GM21737 (cell line): ENCODE measurements around the gene TBPL1.
"Not testable (repeated sequence)": the region's sequence is repeated elsewhere in the genome, so short reads cannot be mapped to it uniquely, and the experiment has no call there.

Experiments used
- ATAC-seq: cut with Tn5 transposase; IDR thresholded peaks from one replicate; pipeline ENCODE4 v1.9.1; 2021; ENCODE audit warnings: mild to moderate bottlenecking, moderate library complexity; ENCODE audit not compliant: unreplicated experiment

The TBPL1 gene

DNA sequence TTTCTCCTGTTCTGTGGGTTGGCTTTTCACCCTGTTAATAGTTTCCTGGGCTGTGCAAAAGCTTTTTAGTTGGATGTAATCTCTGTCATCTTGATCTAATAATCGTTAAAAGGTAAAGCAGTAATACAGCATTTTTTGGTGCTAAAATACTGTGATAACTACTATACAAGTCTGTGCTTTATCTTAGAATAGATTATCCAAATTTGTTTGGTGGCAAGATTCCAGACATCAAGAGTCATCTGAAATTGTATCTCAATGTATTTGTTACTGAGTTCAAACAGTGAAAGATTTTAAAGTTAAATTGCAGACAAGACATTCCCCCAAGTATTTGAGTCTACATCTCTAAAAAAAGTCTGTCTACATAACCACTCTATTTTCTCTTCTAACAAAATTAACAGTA is 18.8 kb downstream of the TBPL1 start:
- ATAC-seq: no peak

GRCh38 chr6:133972388-133972787 is 19.4 kb downstream of the TBPL1 start:
- no peak for ATAC-seq

DNA sequence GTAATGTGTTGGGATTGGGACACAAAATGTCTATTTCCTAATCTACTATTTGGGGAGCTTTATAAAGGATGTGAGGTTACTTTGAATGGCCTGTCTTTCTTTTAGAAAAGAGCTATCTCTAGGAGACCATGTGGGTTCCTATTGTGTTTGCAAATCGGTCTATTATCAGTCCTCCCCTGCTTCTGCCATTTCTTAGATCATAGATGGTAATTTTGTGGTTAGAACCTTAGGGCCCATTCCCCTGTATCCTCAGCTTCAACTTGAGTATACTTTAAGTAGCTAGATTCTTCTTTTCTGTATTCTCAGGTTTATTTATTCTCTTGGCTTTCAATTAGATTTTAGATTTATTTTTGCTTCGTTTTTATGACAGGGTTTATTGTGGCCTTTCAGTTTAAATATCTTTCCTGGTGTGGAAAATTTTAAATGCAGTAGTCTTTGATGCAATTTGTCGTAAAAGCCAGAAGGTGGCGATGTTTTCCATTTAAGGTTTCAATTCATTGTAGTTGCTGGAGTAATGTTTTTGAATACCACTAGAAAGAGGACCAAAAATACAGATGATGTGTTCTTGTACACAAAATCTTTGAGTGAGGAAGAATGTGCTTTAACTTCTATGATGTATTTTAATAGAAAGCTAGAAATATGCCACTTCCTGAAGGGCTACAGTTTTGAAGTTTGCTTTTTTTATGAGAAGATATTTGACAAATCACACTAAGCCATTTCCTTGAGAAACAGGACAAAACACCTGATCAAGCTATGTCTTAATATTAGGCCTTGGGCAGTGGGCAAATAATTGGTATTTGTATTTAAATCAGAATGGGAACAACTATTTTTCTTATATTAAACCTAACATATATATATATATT is 20.3 kb downstream of the TBPL1 start:
- ATAC-seq: no peak

- no peak for ATAC-seq
Observed at GRCh38 chr6:133977983-133978895, 25.2 kb downstream of the TBPL1 start.

DNA sequence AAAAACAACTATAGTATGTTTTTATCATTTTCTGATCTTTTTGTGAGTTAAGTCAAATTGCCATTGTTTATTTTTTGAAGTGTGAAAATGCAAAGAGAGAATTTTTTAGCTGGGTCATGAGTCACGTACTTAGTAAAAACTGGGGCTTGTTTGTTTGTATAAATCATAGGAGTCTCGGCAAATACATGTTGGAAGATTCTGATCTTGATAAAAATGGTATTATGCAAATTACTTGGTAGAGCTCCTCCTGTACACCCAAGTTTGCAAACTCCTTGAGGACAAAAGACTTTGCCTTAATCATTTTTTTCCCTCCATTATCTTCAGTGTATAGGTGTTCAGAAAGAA is 25.8 kb downstream of the TBPL1 start:
- no peak for ATAC-seq

GRCh38 chr6:133979269-133979963 is 26.4 kb downstream of the TBPL1 start:
- not testable (repeated sequence) for ATAC-seq

- no peak for ATAC-seq
Observed at GRCh38 chr6:133980168-133980567, 27.1 kb downstream of the TBPL1 start.

DNA sequence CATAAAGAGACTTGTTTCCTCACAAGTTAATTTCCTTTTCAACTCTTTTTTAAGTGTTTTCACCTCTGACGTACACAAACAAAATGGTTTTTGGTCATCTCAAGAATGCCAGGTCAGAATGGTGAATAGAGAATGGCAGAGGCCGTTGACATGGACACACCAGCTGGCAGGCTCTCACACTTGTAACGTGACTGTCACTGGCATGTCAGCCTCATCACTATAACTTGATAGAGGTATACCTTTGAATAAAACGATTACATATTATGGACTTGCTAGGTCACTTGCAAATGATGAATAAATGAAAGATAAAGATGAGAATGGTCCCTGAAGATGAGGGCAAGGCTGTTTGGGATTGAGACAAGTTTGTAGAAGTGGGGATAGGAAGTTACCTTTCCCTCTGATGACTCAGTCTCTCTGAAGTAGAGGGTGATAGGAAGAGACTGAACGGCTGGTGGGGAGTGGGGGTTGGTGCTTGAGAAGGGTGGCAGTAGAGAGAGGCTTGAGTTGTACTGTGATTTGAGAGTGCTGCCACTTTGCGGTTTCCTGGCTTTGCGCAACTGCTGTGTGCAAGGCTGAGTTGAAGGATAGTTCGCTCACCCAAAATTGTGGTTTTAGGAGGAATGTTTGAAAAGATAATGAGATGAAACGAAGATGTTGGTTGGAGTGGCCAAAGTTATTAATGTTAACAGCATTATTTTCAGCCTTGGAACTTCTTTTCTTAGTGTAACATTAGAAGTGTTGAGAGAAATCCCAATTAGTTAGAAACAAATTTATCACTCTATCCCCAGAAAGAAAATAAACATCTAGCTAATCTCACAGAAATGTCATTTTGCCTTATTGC is 30.3 kb downstream of the TBPL1 start:
- no peak for ATAC-seq

DNA sequence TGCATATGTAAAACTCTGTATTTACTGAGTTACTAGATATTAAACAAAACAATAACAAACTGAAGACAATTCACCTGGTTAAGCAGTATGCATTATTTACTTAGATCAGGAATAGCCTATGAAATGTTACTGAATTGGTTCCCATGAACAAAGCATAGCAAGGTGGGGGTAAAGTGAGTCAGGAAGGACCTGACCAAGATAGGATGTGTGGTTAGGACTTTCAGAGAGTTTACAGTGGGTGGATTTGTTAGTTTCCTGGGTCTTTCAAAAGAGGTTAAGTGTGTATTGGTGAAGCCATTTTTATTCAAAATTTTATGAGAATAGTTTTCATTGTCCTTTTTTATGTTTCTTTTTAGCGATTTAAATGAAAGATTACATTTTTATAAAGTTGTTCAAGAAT is 32.9 kb downstream of the TBPL1 start:
- no peak for ATAC-seq

GRCh38 chr6:133986942-133987341 is 33.9 kb downstream of the TBPL1 start:
- no peak for ATAC-seq

DNA sequence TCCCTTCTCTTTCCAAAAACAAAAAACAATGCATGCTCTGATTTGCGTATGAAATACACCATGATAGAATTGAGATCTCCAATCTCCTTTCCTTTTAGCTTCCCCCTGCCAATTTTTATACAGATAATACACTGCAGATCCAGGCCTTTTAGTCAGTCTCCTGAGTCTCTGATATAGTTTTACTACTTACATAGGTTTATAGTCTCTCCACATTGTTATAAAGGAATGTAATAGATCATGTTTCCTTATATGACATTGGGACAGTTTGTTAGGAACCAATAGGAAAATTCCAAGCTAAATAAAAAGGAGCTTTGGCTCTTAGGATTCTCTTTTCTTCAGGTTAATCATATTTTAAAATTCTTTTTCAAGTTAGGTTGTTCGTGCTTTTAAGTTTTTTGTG is 36.5 kb downstream of the TBPL1 start:
- ATAC-seq: no peak

- no peak for ATAC-seq
Observed at GRCh38 chr6:133990321-133990720, 37.3 kb downstream of the TBPL1 start.

GRCh38 chr6:133991096-133991593 is 38.1 kb downstream of the TBPL1 start:
- ATAC-seq: no peak

DNA sequence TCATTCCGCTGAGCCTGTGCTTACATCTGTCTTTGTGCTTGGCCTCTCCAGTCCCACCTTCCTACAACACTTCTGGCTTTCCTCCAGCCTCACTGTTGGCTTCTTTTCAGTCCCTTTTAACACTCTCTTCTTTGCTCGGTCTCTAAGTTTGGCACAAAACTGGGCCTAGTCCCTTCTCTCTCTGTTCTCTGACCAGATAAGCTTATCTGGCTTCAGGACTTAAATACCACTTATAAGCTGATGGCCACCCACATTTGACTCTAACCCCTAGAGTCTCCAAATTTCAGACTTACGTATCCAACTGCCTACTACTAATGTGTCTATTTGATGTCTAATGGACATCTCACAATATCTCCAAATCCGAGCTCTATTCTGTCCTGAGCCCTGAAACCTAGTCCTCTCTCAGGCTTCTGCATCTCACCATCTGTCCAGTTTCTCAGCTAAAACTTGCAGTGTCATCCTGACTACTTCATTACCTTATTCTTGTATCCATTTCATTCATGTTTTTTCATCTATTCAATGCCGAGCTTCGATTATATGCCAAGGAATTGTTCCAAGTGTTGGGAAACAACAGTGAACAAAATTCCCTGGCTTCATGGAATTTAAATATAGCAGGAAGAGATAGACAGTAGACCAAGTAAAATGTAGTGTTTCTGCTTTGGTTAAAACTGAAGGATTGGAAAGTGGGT is 40.1 kb downstream of the TBPL1 start:
- ATAC-seq: no peak

- no peak for ATAC-seq
Observed at GRCh38 chr6:133995296-133995695, 42.3 kb downstream of the TBPL1 start.

- ATAC-seq: no peak
Observed at GRCh38 chr6:133995758-133996157, 42.7 kb downstream of the TBPL1 start.

DNA sequence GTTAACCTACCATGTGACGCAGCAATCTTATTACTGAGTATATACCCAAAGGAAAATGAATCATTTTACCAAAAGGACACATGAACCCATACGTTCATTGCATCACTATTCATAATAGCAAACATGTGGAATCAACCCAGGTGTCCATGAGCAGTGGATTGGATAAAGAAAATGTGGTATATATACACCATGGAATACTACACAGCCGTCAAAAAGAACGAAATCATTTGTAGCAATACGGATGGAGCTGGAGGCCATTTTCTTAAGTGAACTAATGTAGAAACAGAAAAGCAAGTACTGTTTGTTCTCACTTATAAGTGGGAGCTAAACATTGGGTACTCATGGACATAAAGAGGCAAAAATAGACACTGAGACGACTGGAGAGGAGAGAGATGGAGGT is 44.2 kb downstream of the TBPL1 start:
- ATAC-seq: no peak

DNA sequence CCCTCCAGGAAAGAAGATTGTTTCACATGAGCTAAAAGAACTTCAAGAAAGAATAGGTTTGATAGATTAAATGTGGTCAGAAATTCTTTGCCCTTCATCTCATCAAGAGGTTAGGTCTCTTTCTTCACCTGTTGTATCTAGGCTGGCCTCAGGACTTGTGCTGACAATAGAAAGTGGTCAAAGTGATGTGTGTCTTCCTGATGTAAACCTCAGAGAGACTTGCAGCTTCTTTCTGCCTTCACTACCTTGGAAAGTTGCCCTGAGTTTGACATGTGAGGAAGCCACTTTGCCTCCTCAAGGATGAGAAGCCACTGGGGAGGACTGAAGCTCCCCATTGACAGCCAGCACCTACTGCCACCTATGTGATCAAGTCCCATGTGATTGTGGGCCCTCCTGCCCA is 46.3 kb downstream of the TBPL1 start:
- ATAC-seq: no peak

DNA sequence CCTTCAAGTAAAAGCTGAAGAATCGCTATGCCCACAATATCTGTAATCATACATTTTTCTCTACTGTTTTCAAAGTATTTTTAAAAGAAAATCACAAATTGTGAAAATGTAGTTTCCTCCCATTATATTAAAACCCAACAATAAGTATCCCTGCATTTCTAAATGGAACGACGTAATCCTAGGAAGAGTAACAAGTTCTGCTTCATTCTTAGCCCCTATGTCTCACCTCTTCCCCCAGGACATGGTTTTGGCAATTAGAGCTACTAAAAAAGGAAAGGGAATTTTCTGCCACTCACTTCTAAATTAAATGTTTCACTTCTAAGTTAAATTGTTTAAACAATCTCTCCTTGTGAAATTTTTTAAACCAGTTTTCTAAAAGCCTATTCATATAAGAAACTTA is 47.4 kb downstream of the TBPL1 start:
- no peak for ATAC-seq

GRCh38 chr6:134002821-134003220 is 49.8 kb downstream of the TBPL1 start:
- no peak for ATAC-seq
